Measurements from ENCODE around the gene IKBIP.
"Not testable (repeated sequence)": the region's sequence is repeated elsewhere in the genome, so short reads cannot be mapped to it uniquely, and the experiment has no call there.

The IKBIP gene

GRCh38 chr12:98651328-98651727 is 6.7 kb upstream of the IKBIP start:
- DNase-seq (ENCODE audit: extremely low read depth, low read depth), result no peak
- no peak for TF ChIP-seq CTCF (IDR thresholded peaks at IDR 0.05; ENCODE audit: low read depth, low read length)

- TF ChIP-seq CTCF (IDR thresholded peaks at IDR 0.05; ENCODE audit: low read depth, low read length), result no peak; the same call in 1 of the 2 replicates
- no peak for DNase-seq (ENCODE audit: extremely low read depth, low read depth)
Measured at GRCh38 chr12:98646294-98647090, 1.9 kb upstream of the IKBIP start.

GRCh38 chr12:98645572-98646067 is 1.0 kb upstream of the IKBIP start:
- no peak for TF ChIP-seq CTCF (IDR thresholded peaks at IDR 0.05; ENCODE audit: low read depth, low read length)
- no peak for DNase-seq (ENCODE audit: extremely low read depth, low read depth)

- DNase-seq (ENCODE audit: extremely low read depth, low read depth), result peak; percentile 14
- TF ChIP-seq CTCF (IDR thresholded peaks at IDR 0.05; ENCODE audit: low read depth, low read length), result peak; percentile 2; the same call in 1 of the 2 replicates
Measured at GRCh38 chr12:98644433-98644711, 216 bp downstream of the IKBIP start.

GRCh38 chr12:98642801-98643200 is 1.8 kb downstream of the IKBIP start:
- not testable (repeated sequence) for DNase-seq (ENCODE audit: extremely low read depth, low read depth)

- no peak for TF ChIP-seq CTCF (IDR thresholded peaks at IDR 0.05; ENCODE audit: low read depth, low read length)
- DNase-seq (ENCODE audit: extremely low read depth, low read depth), result no peak
Measured at GRCh38 chr12:98639491-98639890, 5.1 kb downstream of the IKBIP start.

GRCh38 chr12:98638009-98638408 is 6.6 kb downstream of the IKBIP start:
- DNase-seq (ENCODE audit: extremely low read depth, low read depth), result no peak
- TF ChIP-seq CTCF (IDR thresholded peaks at IDR 0.05; ENCODE audit: low read depth, low read length), result no peak

GRCh38 chr12:98637068-98637467 is 7.5 kb downstream of the IKBIP start:
- no peak for TF ChIP-seq CTCF (IDR thresholded peaks at IDR 0.05; ENCODE audit: low read depth, low read length)
- DNase-seq (ENCODE audit: extremely low read depth, low read depth), result no peak
